Upper lobe of left lung (tissue), 4 donors: Measurements from ENCODE around the gene OR8B2.

Experiments used
- CTCF ChIP-seq, 6 experiments: fragments of 450-650 bp in 4 of 6; fragments of 200-600 bp in 2 of 6; sonication (generic) in 2 of 6; IDR thresholded peaks; one replicate each; pipeline ENCODE4 v1.5.1; 2016 to 2019; ENCODE audit warnings: antibody characterized with exemption in 6 of 6
- POLR2A ChIP-seq, 4 donors: fragments of 450-650 bp; IDR thresholded peaks; one replicate each; pipeline ENCODE4 v1.5.1; 2016 to 2017; ENCODE audit warnings: antibody characterized with exemption in 4 of 4, mild to moderate bottlenecking in 2 of 4
- POLR2AphosphoS5 ChIP-seq, 2 donors: sonication (generic); formaldehyde crosslinking; IDR thresholded peaks; one replicate each; pipeline ENCODE4 v1.5.1; 2017; ENCODE audit warnings: antibody characterized with exemption in 2 of 2

- TF ChIP-seq CTCF (IDR thresholded peaks at IDR 0.05) (no peak), POLR2AphosphoS5 (IDR thresholded peaks at IDR 0.05) (no peak), POLR2A (IDR thresholded peaks at IDR 0.05) (no peak)
Observed at GRCh38 chr11:124398924-124399323, 14.6 kb upstream of the OR8B2 start, which contains the start of gene OR8B3.
